Measurements from ENCODE around the gene LIPC.

DNA sequence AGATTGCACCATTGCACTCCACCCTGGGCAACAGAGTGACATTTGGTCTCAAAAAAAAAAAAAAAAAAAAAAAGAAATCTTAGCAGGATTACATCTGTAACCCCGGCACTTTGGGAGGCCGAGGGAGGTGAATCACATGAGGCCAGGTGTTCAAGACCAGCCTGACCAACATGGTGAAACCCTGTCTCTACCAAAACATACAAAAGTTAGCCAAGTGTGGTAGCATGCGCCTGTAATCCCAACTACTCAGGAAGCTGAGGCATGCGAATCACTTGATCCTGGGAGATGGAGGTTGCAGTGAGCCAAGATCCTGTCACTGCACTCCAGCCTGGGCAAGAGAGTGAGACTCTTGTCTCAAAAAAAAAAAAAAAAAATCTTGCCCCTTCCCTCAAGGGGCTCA is 40.4 kb downstream of the LIPC start:
- TF ChIP-seq CTCF (IDR thresholded peaks at IDR 0.05 in 8 of 11, conservative IDR thresholded peaks at IDR 0.05 in 3 of 11) (no peak), POLR2A (IDR thresholded peaks at IDR 0.05) (no peak), POLR2AphosphoS5 (IDR thresholded peaks at IDR 0.05) (no peak)

Data from spleen (tissue), 7 donors.